ENCODE measurements around the gene PNCK. TPM values are rescaled to one million over a fixed set of nuclear protein-coding genes. Genes with fewer than 3 reads are reported as not detected.

The PNCK gene
- total RNA-seq, 1 donor from 2014 or later = 1.1 TPM

- Histone ChIP-seq H2AFZ (ENCODE audit: low read depth, low read length) (no peak overlapping the region), H3K9me3 (ENCODE audit: insufficient read depth, low read depth, low read length) (no peaks in the 10 kb centered on the region), H4K20me1 (ENCODE audit: insufficient read depth, low read length) (no peaks in the 10 kb centered on the region), H3K36me3 (ENCODE audit: insufficient read depth, low read length) (no peaks in the 10 kb centered on the region), H3K4me1 (ENCODE audit: insufficient read depth, low read length) (no peaks in the 10 kb centered on the region), H3K79me2 (ENCODE audit: insufficient read depth, low read length) (no peaks in the 10 kb centered on the region), H3K9ac (ENCODE audit: low read length) (no peak overlapping the region), H3K4me2 (ENCODE audit: low read length) (no peak overlapping the region), H3K4me3 (ENCODE audit: insufficient read depth, low read depth, low read length) (no peak overlapping the region), H3K27me3 (ENCODE audit: insufficient read depth, low read length) (no peaks in the 10 kb centered on the region), H3K27ac (ENCODE audit: low read depth, low read length) (no peak overlapping the region)
- TF ChIP-seq CTCF (IDR thresholded peaks at IDR 0.05; ENCODE audit: insufficient read depth, low read depth, low read length) = no peak
- no peak for TF ChIP-seq EZH2 (IDR thresholded peaks at IDR 0.05; ENCODE audit: insufficient read depth, low read length)
- Mint-ChIP-seq H3K9me3 (ENCODE audit: unreplicated experiment) (no peaks in the 10 kb centered on the region), H3K4me3 (ENCODE audit: unreplicated experiment) (no peak overlapping the region), H3K4me1 (ENCODE audit: low read depth, unreplicated experiment) (no peaks in the 10 kb centered on the region), H3K36me3 (ENCODE audit: low read depth, unreplicated experiment) (no peaks in the 10 kb centered on the region), H3K27me3 (ENCODE audit: low read depth, unreplicated experiment) (peaks cover 10% of the 10 kb centered on the region), H3K27ac (ENCODE audit: unreplicated experiment) (no peak overlapping the region)
- FAIRE-seq (no peak), DNase-seq (ENCODE audit: low read depth) (no peak)
Measured at GRCh38 chrX:153653556-153653955, 20.1 kb downstream of the PNCK start.

- Histone ChIP-seq H3K4me1 (ENCODE audit: insufficient read depth, low read length) (no peaks in the 10 kb centered on the region), H2AFZ (ENCODE audit: low read depth, low read length) (no peak overlapping the region), H3K4me2 (ENCODE audit: low read length) (no peak overlapping the region), H3K36me3 (ENCODE audit: insufficient read depth, low read length) (no peaks in the 10 kb centered on the region), H3K27ac (ENCODE audit: low read depth, low read length) (no peak overlapping the region), H3K79me2 (ENCODE audit: insufficient read depth, low read length) (no peaks in the 10 kb centered on the region), H3K9ac (ENCODE audit: low read length) (no peak overlapping the region), H3K4me3 (ENCODE audit: insufficient read depth, low read depth, low read length) (no peak overlapping the region), H4K20me1 (ENCODE audit: insufficient read depth, low read length) (no peaks in the 10 kb centered on the region), H3K27me3 (ENCODE audit: insufficient read depth, low read length) (peaks cover 9% of the 10 kb centered on the region), H3K9me3 (ENCODE audit: insufficient read depth, low read depth, low read length) (no peaks in the 10 kb centered on the region)
- Mint-ChIP-seq H3K27me3 (ENCODE audit: low read depth, unreplicated experiment) (peaks cover 10% of the 10 kb centered on the region), H3K27ac (ENCODE audit: unreplicated experiment) (no peak overlapping the region), H3K4me3 (ENCODE audit: unreplicated experiment) (no peak overlapping the region), H3K4me1 (ENCODE audit: low read depth, unreplicated experiment) (no peaks in the 10 kb centered on the region), H3K36me3 (ENCODE audit: low read depth, unreplicated experiment) (no peaks in the 10 kb centered on the region), H3K9me3 (ENCODE audit: unreplicated experiment) (no peaks in the 10 kb centered on the region)
- no peak for DNase-seq (ENCODE audit: low read depth)
- no peak for FAIRE-seq
- no peak for TF ChIP-seq CTCF (IDR thresholded peaks at IDR 0.05; ENCODE audit: insufficient read depth, low read depth, low read length)
- TF ChIP-seq EZH2 (IDR thresholded peaks at IDR 0.05; ENCODE audit: insufficient read depth, low read length) = no peak
Measured at GRCh38 chrX:153651540-153652079, 22.0 kb downstream of the PNCK start.

- no peak for FAIRE-seq
- Histone ChIP-seq H3K27me3 (ENCODE audit: insufficient read depth, low read length) (peaks cover 9% of the 10 kb centered on the region), H2AFZ (ENCODE audit: low read depth, low read length) (no peak overlapping the region), H3K4me3 (ENCODE audit: insufficient read depth, low read depth, low read length) (no peak overlapping the region), H4K20me1 (ENCODE audit: insufficient read depth, low read length) (no peaks in the 10 kb centered on the region), H3K27ac (ENCODE audit: low read depth, low read length) (no peak overlapping the region), H3K9ac (ENCODE audit: low read length) (no peak overlapping the region), H3K79me2 (ENCODE audit: insufficient read depth, low read length) (no peaks in the 10 kb centered on the region), H3K9me3 (ENCODE audit: insufficient read depth, low read depth, low read length) (no peaks in the 10 kb centered on the region), H3K4me1 (ENCODE audit: insufficient read depth, low read length) (no peaks in the 10 kb centered on the region), H3K36me3 (ENCODE audit: insufficient read depth, low read length) (no peaks in the 10 kb centered on the region), H3K4me2 (ENCODE audit: low read length) (no peak overlapping the region)
- Mint-ChIP-seq H3K27me3 (ENCODE audit: low read depth, unreplicated experiment) (peaks cover 15% of the 10 kb centered on the region), H3K27ac (ENCODE audit: unreplicated experiment) (no peak overlapping the region), H3K4me3 (ENCODE audit: unreplicated experiment) (no peak overlapping the region), H3K9me3 (ENCODE audit: unreplicated experiment) (no peaks in the 10 kb centered on the region), H3K4me1 (ENCODE audit: low read depth, unreplicated experiment) (no peaks in the 10 kb centered on the region), H3K36me3 (ENCODE audit: low read depth, unreplicated experiment) (no peaks in the 10 kb centered on the region)
- DNase-seq (ENCODE audit: low read depth) = no peak
- TF ChIP-seq CTCF (IDR thresholded peaks at IDR 0.05; ENCODE audit: insufficient read depth, low read depth, low read length) = no peak
- no peak for TF ChIP-seq EZH2 (IDR thresholded peaks at IDR 0.05; ENCODE audit: insufficient read depth, low read length)
Measured at GRCh38 chrX:153650959-153651358, 22.7 kb downstream of the PNCK start.
